GM13976 (cell line): Measurements from ENCODE around the gene JARID2.

Experiments
- DNase-seq: peaks from one replicate; pipeline ENCODE4 v3.0.0; 2012; ENCODE audit warnings: low spot score
- in situ Hi-C: fragments of 300-500 bp; cut with MboI; formaldehyde crosslinking; loops from one replicate; pipeline ENCODE4 v1.12.0; 2022; ENCODE audit warnings: low sequenced_read_pairs, mixed read lengths, inconsistent platforms; ENCODE audit not compliant: unreplicated experiment
- TF ChIP-seq, protein P1 (sequence below): IDR thresholded peaks from 2 replicates; pipeline ENCODE4 v1.5.1; 2012; ENCODE audit warnings: borderline replicate concordance, mild to moderate bottlenecking; ENCODE audit not compliant: insufficient read depth; ENCODE audit errors: extremely low read depth, missing control alignments, control extremely low read depth

Gene JARID2

DNA sequence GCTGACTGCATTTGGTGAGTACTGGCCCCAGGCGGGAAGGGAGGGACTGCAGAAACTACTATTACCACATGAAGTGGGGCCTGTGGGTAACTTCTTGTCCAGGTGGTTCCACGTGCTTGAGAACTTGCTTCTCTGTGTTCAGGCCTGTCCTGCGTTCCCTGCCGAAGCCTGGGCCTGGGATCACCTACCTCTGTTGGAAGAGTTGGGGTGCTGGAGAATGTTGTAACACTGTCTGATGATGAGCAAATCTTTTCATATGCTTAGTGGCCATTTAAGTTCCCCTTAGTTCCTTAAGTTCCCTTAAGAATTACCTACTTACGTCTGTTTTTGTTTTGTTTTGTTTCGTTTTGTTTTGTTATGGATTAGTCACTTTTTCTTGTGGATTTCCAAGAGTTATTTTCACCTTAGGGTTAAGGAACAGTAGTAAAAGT lies 262.6 kb downstream of the JARID2 start:
- DNase-seq: no peak
- in situ Hi-C loops: loop anchor here (25.0 kb wide), 1 partner anchor 679 kb away; no protein-coding TSS in a partner anchor
- TF ChIP-seq, protein P1, sequence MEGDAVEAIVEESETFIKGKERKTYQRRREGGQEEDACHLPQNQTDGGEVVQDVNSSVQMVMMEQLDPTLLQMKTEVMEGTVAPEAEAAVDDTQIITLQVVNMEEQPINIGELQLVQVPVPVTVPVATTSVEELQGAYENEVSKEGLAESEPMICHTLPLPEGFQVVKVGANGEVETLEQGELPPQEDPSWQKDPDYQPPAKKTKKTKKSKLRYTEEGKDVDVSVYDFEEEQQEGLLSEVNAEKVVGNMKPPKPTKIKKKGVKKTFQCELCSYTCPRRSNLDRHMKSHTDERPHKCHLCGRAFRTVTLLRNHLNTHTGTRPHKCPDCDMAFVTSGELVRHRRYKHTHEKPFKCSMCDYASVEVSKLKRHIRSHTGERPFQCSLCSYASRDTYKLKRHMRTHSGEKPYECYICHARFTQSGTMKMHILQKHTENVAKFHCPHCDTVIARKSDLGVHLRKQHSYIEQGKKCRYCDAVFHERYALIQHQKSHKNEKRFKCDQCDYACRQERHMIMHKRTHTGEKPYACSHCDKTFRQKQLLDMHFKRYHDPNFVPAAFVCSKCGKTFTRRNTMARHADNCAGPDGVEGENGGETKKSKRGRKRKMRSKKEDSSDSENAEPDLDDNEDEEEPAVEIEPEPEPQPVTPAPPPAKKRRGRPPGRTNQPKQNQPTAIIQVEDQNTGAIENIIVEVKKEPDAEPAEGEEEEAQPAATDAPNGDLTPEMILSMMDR: no peak

DNA sequence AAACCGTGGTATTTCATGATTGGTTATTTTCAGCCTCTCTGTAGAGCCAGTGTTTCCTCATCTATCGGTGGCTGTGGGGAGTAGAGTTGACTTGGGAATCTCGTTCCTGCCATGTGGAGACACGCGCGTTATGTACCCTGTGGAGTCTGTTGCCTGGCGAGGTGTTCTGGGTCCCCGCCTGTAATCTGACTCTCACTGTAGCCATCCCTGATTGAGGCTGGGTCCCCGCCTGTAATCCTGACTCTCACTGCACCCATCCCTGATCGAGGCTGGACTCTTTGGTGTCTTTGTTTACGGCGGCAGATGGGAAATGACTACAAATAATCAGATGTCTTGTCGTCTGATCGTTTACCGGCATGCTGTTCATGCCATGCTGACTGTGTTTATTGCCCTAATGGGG lies 263.1 kb downstream of the JARID2 start:
- in situ Hi-C loops: loop anchor here (25.0 kb wide), 1 partner anchor 678 kb away; no protein-coding TSS in a partner anchor
- no peak for DNase-seq
- TF ChIP-seq, protein P1: no peak

DNA sequence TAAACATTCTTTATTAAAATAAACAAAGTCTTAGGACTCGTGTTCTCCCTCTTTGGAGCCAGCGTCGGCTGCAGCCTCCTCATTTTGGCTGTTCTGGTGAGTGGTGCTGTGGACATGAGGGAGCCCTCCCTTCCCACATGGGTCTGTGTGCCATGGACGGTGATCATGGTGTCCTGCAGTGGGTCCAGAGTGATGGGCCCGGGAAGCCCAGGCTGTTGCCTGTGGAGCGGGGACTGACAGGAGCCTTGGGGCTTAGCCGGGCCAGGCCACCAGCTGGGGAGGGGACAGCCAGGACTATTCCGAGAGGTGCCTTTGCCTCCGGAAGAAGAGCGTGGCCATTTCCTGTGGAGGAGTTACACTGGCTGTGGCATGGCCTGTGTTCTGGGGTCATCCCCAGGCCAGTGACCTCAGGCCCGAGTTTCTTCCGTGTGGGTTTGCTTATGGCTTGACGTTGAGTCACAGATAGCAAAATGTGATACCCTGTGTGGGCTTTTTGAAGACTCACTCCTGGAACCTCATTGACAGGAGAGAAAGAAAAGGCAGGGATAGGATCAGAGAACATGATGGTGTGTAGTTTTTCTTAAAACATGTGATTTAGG lies 263.6 kb downstream of the JARID2 start:
- no peak for DNase-seq
- TF ChIP-seq, protein P1: no peak
- in situ Hi-C loops: loop anchor here (25.0 kb wide), 1 partner anchor 678 kb away; no protein-coding TSS in a partner anchor

DNA sequence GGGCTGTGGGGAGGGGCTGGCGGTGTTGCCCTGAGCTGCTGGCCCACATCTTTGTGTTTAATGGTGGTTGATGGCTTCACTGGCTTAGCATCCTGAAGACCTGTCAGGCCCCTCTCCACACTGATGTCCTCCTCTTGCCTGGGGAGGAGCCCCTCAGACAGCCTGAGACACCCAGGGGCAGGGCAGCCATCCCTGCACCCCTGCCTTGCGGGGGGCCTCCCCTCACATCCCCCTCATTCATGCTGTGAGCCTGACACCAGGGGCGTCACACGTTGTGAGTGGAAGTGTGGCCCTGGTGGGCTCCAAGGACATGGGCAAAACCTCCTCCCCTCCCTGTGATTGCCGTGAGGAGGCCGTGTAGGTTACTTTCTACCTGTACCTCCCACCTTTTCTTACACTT lies 264.3 kb downstream of the JARID2 start:
- no peak for DNase-seq
- TF ChIP-seq, protein P1: no peak
- in situ Hi-C loops: loop anchor here (25.0 kb wide), 1 partner anchor 677 kb away; no protein-coding TSS in a partner anchor

DNA sequence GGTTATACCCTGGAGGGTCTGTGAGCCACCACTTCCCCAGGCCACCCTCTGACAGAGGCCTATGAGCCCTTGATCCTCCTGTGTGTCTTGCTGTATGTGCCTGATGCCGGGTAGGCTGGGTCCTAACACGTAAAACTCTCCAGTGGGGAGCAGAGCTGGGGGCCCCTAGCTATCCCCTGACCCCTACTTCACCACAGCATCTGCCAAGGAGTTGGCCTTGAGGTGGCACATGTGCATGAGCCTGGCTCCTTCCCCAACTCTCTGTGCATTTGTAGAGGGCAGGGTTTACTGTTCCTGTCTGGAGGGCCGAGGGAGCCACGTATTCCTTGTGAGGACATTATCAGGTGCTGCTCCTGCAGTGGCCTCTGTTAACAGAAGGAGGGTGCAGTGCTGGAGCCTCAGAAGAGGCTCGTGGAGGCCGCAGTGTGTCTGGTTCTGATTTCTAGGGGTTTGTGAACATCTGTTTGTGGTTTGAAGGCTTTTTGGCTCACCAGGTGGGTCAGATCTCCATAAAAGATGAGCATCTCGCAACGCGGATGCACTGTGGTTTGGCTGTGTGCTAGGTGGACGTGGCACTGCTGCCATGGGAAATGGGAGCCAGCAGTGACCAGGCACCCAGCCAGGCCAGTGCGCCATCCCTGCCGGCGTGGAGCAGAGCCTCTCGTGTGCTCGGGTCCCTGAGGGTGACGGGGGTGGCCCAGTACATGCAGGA lies 264.8 kb downstream of the JARID2 start:
- no peak for DNase-seq
- in situ Hi-C loops: loop anchor here (25.0 kb wide), 1 partner anchor 677 kb away; no protein-coding TSS in a partner anchor
- TF ChIP-seq, protein P1: no peak

DNA sequence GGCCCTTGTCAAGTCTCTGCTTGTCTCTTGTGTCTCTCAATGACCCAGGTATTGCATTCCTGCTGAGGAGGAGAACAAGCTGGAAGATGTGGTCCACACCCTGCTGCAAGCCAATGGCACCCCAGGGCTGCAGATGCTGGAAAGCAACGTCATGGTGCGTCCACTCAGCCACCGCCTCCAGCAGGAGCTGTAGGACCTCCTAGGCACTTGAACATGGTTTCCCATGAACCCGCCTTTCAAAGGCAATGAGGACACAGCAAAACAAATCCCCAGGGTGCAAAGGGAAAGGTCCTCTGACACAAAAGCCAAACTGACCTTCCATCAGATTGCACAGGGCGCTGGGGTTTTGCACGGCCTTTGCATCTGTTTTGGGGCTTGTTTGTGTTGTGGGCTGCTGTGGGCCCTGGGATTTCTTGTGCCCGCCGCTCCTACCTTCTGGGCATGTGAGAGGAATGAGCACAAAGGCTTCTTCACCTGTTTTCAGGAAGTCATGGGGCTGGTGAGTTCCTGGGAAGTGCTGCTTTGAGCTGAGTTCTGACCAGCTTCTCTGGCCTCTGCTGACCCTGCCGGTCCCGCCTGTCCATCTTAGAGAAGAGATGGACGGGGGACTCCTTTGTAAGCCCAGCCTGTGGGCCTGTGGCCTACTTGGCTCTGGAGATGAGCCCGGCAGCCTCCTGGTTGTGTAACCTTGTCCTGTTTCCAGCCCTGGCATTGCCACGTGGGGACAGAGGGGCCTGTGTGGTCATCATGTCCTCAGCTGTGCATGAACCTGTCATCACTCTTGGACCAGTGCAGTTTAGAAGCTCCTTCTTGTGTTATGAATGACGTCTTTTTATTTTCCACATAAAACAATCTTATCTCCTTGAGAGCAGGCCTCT lies 265.6 kb downstream of the JARID2 start:
- TF ChIP-seq, protein P1: no peak
- DNase-seq: no peak
- in situ Hi-C loops: loop anchor here (25.0 kb wide), 1 partner anchor 676 kb away; no protein-coding TSS in a partner anchor
